H1 (cell line): ENCODE results near the gene SEMA5B. TPM values are rescaled to one million over a fixed set of nuclear protein-coding genes. Genes with fewer than 3 reads are reported as not detected.

ENCODE experiments used
- CTCF ChIA-PET: fragments of 300-600 bp; sonication (Branson Sonifier 250); formaldehyde crosslinking; loops from one replicate; lab custom pipeline; 2021; ENCODE audit not compliant: partially characterized antibody; lab: Charles Lee
- POLR2A ChIA-PET: fragments of 300-600 bp; sonication (Branson Sonifier 250); formaldehyde crosslinking; loops from one replicate; lab custom pipeline; 2021; ENCODE audit warnings: inconsistent platforms; ENCODE audit not compliant: partially characterized antibody; lab: Charles Lee
- DNase-seq, 2 experiments: peaks; one replicate each; pipeline versions ENCODE4 v3.0.0 to v3.0.0-alpha.2; 2010 to 2022; ENCODE audit warnings: low spot score in 2 of 2, low read depth in 1 of 2, mixed read lengths in 1 of 2
- FAIRE-seq: peaks from 2 replicates; lab custom pipeline; 2011; peaks lifted over from hg19 to GRCh38; lab: Jason Lieb, UNC
- H2AFZ ChIP-seq: 2 replicates; pipeline ENCODE4 v1.8.1; 2012; ENCODE audit warnings: low read length, inconsistent platforms
- H2AK5ac ChIP-seq: 2 replicates; pipeline ENCODE4 v1.6.1; 2013; ENCODE audit warnings: low read depth, low read length
- H2BK120ac ChIP-seq: replicated peaks from 2 replicates; pipeline ENCODE3; 2013; ENCODE audit warnings: low read depth, low read length, inconsistent platforms
- H2BK12ac ChIP-seq: 2 replicates; pipeline ENCODE4 v1.6.1; 2013; ENCODE audit warnings: low read depth, low read length
- H2BK15ac ChIP-seq: 2 replicates; pipeline ENCODE4 v1.6.1; 2013; ENCODE audit warnings: low read length
- H2BK20ac ChIP-seq: 2 replicates; pipeline ENCODE4 v1.6.1; 2013; ENCODE audit warnings: low read length
- H2BK5ac ChIP-seq: 2 replicates; pipeline ENCODE4 v1.6.1; 2013; ENCODE audit warnings: low read depth, low read length
- H3K14ac ChIP-seq: 2 replicates; pipeline ENCODE4 v1.6.1; 2013; ENCODE audit warnings: inconsistent platforms; ENCODE audit not compliant: insufficient read length
- H3K18ac ChIP-seq: 2 replicates; pipeline ENCODE4 v1.6.1; 2013; ENCODE audit warnings: low read length; ENCODE audit errors: extremely low read depth
- H3K23ac ChIP-seq: 2 replicates; pipeline ENCODE4 v1.6.1; 2013; ENCODE audit warnings: inconsistent platforms; ENCODE audit not compliant: insufficient read length
- H3K23me2 ChIP-seq: 2 replicates; pipeline ENCODE4 v1.6.1; 2013; ENCODE audit warnings: low read depth, low read length
- H3K27ac ChIP-seq: 2 replicates; pipeline ENCODE4 v1.6.1; 2011; ENCODE audit warnings: low read depth, low read length, inconsistent platforms
- H3K27me3 ChIP-seq, 4 experiments: replicated peaks in 1 of 4; 1 replicate in 1 of 4; 2 replicates in 3 of 4; pipeline versions ENCODE4 v1.6.1 to v1.8.1; 2011 to 2013; ENCODE audit warnings: low read length in 3 of 4, mild to moderate bottlenecking in 3 of 4, inconsistent platforms in 2 of 4, mixed read lengths in 2 of 4, moderate library complexity in 1 of 4; ENCODE audit not compliant: control insufficient read depth in 3 of 4, insufficient read depth in 3 of 4; ENCODE audit errors: extremely low read depth in 1 of 4
- H3K36me3 ChIP-seq, 4 experiments: 2 replicates each; pipeline versions ENCODE4 v1.6.1 to v1.8.1; 2011 to 2013; ENCODE audit warnings: mild to moderate bottlenecking in 4 of 4, low read length in 3 of 4, moderate library complexity in 2 of 4, control low read depth in 1 of 4, inconsistent platforms in 1 of 4; ENCODE audit not compliant: insufficient read depth in 4 of 4, control insufficient read depth in 2 of 4
- H3K4ac ChIP-seq: replicated peaks from 2 replicates; pipeline ENCODE3; 2013; ENCODE audit warnings: low read length, low read depth, mixed read lengths, inconsistent platforms; ENCODE audit not compliant: insufficient read length
- H3K4me1 ChIP-seq, 4 experiments: replicated peaks in 1 of 4; 1 replicate in 1 of 4; 2 replicates in 3 of 4; pipeline versions ENCODE4 v1.6.1 to v1.8.1; 2011 to 2013; ENCODE audit warnings: low read length in 3 of 4, inconsistent platforms in 2 of 4, mixed read lengths in 1 of 4; ENCODE audit not compliant: insufficient read depth in 4 of 4, control insufficient read depth in 3 of 4
- H3K4me2 ChIP-seq, 2 experiments: 2 replicates each; pipeline versions ENCODE4 v1.6.1 to v1.8.1; 2011 to 2013; ENCODE audit warnings: low read depth in 2 of 2, low read length in 2 of 2, control low read depth in 1 of 2, inconsistent platforms in 1 of 2, mild to moderate bottlenecking in 1 of 2; ENCODE audit not compliant: insufficient read depth in 1 of 2
- H3K4me3 ChIP-seq, 4 experiments: fragments of 200-600, 300-600 bp in 1 of 4; sonication (generic), shearing (Covaris generic), sonication (Bioruptor Twin) in 1 of 4; 2 replicates each; pipeline versions ENCODE4 v1.5.1 to v1.8.1; 2011 to 2016; ENCODE audit warnings: low read length in 4 of 4, low read depth in 3 of 4, control low read depth in 2 of 4, inconsistent platforms in 2 of 4, mild to moderate bottlenecking in 2 of 4, mixed read lengths in 1 of 4, moderate library complexity in 1 of 4; ENCODE audit not compliant: insufficient read depth in 2 of 4; ENCODE audit errors: extremely low read depth in 1 of 4
- H3K56ac ChIP-seq: replicated peaks from 2 replicates; pipeline ENCODE3; 2013; ENCODE audit warnings: low read depth, mild to moderate bottlenecking, mixed read lengths, low read length, inconsistent platforms; ENCODE audit not compliant: insufficient read length
- H3K79me1 ChIP-seq: 2 replicates; pipeline ENCODE4 v1.6.1; 2013; ENCODE audit warnings: low read depth, low read length, control low read depth
- H3K79me2 ChIP-seq, 2 experiments: 2 replicates each; pipeline versions ENCODE4 v1.6.1 to v1.8.1; 2012 to 2013; ENCODE audit warnings: low read length in 2 of 2, mild to moderate bottlenecking in 2 of 2, inconsistent platforms in 1 of 2; ENCODE audit not compliant: insufficient read depth in 2 of 2, control insufficient read depth in 1 of 2
- H3K9ac ChIP-seq, 4 experiments: replicated peaks in 1 of 4; 1 replicate in 1 of 4; 2 replicates in 3 of 4; pipeline versions ENCODE4 v1.6.1 to v1.8.1; 2011 to 2013; ENCODE audit warnings: low read depth in 3 of 4, low read length in 3 of 4, control low read depth in 2 of 4, mild to moderate bottlenecking in 2 of 4, moderate library complexity in 2 of 4, inconsistent platforms in 1 of 4; ENCODE audit errors: extremely low read depth in 1 of 4
- H3K9me3 ChIP-seq, 2 experiments: 2 replicates each; pipeline versions ENCODE4 v1.6.1 to v1.8.1; 2012 to 2013; ENCODE audit warnings: mild to moderate bottlenecking in 2 of 2, moderate library complexity in 2 of 2, control low read depth in 1 of 2, inconsistent platforms in 1 of 2, low read depth in 1 of 2, low read length in 1 of 2, mixed read lengths in 1 of 2; ENCODE audit not compliant: insufficient read depth in 2 of 2
- H4K20me1 ChIP-seq, 2 experiments: replicated peaks in 1 of 2; 2 replicates each; pipeline versions ENCODE3 to v1.8.1; 2011 to 2013; ENCODE audit warnings: inconsistent platforms in 2 of 2, low read length in 2 of 2, mild to moderate bottlenecking in 1 of 2; ENCODE audit not compliant: insufficient read depth in 2 of 2, control insufficient read depth in 1 of 2
- H4K5ac ChIP-seq: 2 replicates; pipeline ENCODE4 v1.6.1; 2013; ENCODE audit warnings: low read length, low read depth, mixed read lengths, inconsistent platforms; ENCODE audit not compliant: insufficient read length
- H4K8ac ChIP-seq: 2 replicates; pipeline ENCODE4 v1.8.0; 2013; ENCODE audit warnings: mild to moderate bottlenecking, moderate library complexity, low read length, inconsistent platforms; ENCODE audit not compliant: insufficient read depth; ENCODE audit errors: extremely low read depth
- H4K91ac ChIP-seq: replicated peaks from 2 replicates; pipeline ENCODE3; 2013; ENCODE audit warnings: low read length, mixed read lengths, inconsistent platforms; ENCODE audit not compliant: insufficient read length
- ATF2 ChIP-seq: IDR thresholded peaks from 2 replicates; pipeline ENCODE4 v1.6.1; 2012; ENCODE audit warnings: low read length, inconsistent platforms
- ATF3 ChIP-seq: IDR thresholded peaks from 2 replicates; pipeline ENCODE4 v1.6.1; 2011; ENCODE audit warnings: low read depth, mild to moderate bottlenecking, low read length; ENCODE audit not compliant: insufficient read depth
- CBX8 ChIP-seq: fragments of 300-800, 300-1000 bp; sonication (generic); IDR thresholded peaks from 2 replicates; pipeline ENCODE4 v1.7.1; 2016; ENCODE audit warnings: low read depth, low read length, borderline replicate concordance
- JUND ChIP-seq: IDR thresholded peaks from 2 replicates; pipeline ENCODE4 v1.6.1; 2011; ENCODE audit warnings: mild to moderate bottlenecking, improper control_type of control experiment, low read length
- PHF8 ChIP-seq: fragments of 200-600 bp; sonication (generic); conservative IDR thresholded peaks from 2 replicates; pipeline ENCODE4 v1.7.1; 2012; ENCODE audit warnings: low read depth, mild to moderate bottlenecking, inconsistent platforms, low read length, moderate library complexity
- POU5F1 ChIP-seq: IDR thresholded peaks from 2 replicates; pipeline ENCODE4 v1.6.1; 2011; ENCODE audit warnings: low read depth, mild to moderate bottlenecking, low read length, moderate library complexity
- SP1 ChIP-seq: IDR thresholded peaks from 2 replicates; pipeline ENCODE4 v1.6.1; 2011; ENCODE audit warnings: low read depth, low read length
- SRF ChIP-seq: IDR thresholded peaks from 2 replicates; pipeline ENCODE4 v1.6.1; 2011; ENCODE audit warnings: mild to moderate bottlenecking, low read depth, low read length, moderate library complexity
- WGBS, 2 experiments: shearing (Covaris generic) in 1 of 2; methylation state at CpG; one replicate each; pipeline versions ENCODE4 v1.1.6 to v1.1.7; 2013 to 2015; ENCODE audit warnings: low lambda C conversion rate in 2 of 2, mixed read lengths in 2 of 2, inconsistent platforms in 1 of 2, low coverage in 1 of 2, missing lambda C conversion rate in 1 of 2; ENCODE audit not compliant: insufficient replicate concordance in 2 of 2, insufficient coverage in 1 of 2, insufficient read length in 1 of 2; ENCODE audit errors: extremely low coverage in 1 of 2, missing lambda C conversion rate in 1 of 2; 5-methylcytosine and 5-hydroxymethylcytosine counted together
- polyA plus RNA-seq, 7 experiments: library from polyadenylated mRNA; depleted of rRNA in 3 of 7; stranded (reverse) in 5 of 7; unstranded in 2 of 7; fragments of >200 nt in 5 of 7; fragments of 200-250 nt in 2 of 7; gene quantifications; 1 replicate in 5 of 7; 2 replicates in 1 of 7; 4 replicates in 1 of 7; pipeline versions ENCODE4 v1.2.1 to v1.2.3, GENCODE V29; 2011 to 2013; ENCODE audit warnings: missing spikeins in 2 of 7, mixed read lengths in 2 of 7
- total RNA-seq: library from RNA; stranded (reverse); fragmentation: NEBNext Ultra II Directional; extraction: Animal tissue kit (Norgen Biotek cat#: 25700); gene quantifications from 2 replicates; pipeline ENCODE4 v1.2.1, GENCODE V29; 2021

SEMA5B gene
- total and polyA plus RNA-seq, 2 of the 8 experiments (the other 6 are each of a cell fraction or from before 2014, with no cell fraction given) = 13.1 to 22.4 TPM

- H2AK5ac ChIP-seq = no peak overlapping the region
- no peak overlapping the region for H3K14ac ChIP-seq
- DNase-seq = no peak
- H3K4ac ChIP-seq = no peak overlapping the region
- CTCF ChIA-PET = interaction anchor here (0.7 to 3.8 kb wide), 17 partner anchors 9 to 490 kb away, joined by 3 to 34 read pairs (median 4); no protein-coding TSS in a partner anchor
- H3K4me3 ChIP-seq = peak overlapping the region in 1 of 4 experiments; percentile 39; a peak in 1 of 8 replicates
- no peak overlapping the region for H4K5ac ChIP-seq
- POLR2A ChIA-PET = interaction anchor here (0.7 to 2.0 kb wide), 3 partner anchors 19 to 55 kb away, joined by 3 to 5 read pairs (median 5); no protein-coding TSS in a partner anchor
- no peak overlapping the region; the same call in 1 of the 2 replicates for H2BK12ac ChIP-seq
- no peak overlapping the region; the same call in 1 of the 2 replicates for H3K18ac ChIP-seq
- 73% methylated on average over 3 of the region's 3 CpGs; no CpG with 5 or more reads in 1 of the 2 experiments for WGBS, 2 experiments
- no peak overlapping the region for H3K56ac ChIP-seq
- H2BK5ac ChIP-seq = peak overlapping the region; percentile 6; the same call in 1 of the 2 replicates
- H3K79me1 ChIP-seq = no peaks in the 10 kb centered on the region
- H2BK120ac ChIP-seq = no peak overlapping the region
- no peak for FAIRE-seq
- H3K23ac ChIP-seq = no peak overlapping the region
- H3K23me2 ChIP-seq = peaks cover 2% of the 10 kb centered on the region; the same call in 1 of the 2 replicates
- no peak overlapping the region for H2AFZ ChIP-seq
- H2BK20ac ChIP-seq = no peak overlapping the region
- H2BK15ac ChIP-seq = no peak overlapping the region; the same call in 1 of the 2 replicates
- H3K79me2 ChIP-seq = peaks cover 0 to 29% of the 10 kb centered on the region in 2 experiments; a peak in 2 of 4 replicates
- no peaks in the 10 kb centered on the region for H3K36me3 ChIP-seq
- peaks cover 0 to 11% (median 4%) of the 10 kb centered on the region in 4 experiments; a peak in 4 of 7 replicates for H3K27me3 ChIP-seq
- H3K9ac ChIP-seq = no peak overlapping the region
- peaks cover 15 to 37% (median 25%) of the 10 kb centered on the region in 4 experiments; a peak in 6 of 7 replicates for H3K4me1 ChIP-seq
- H3K4me2 ChIP-seq = peak overlapping the region; percentile 59 to 63; a peak in 3 of 4 replicates
- no peak overlapping the region; the same call in 1 of the 2 replicates for H3K27ac ChIP-seq
- H4K20me1 ChIP-seq = peaks cover 0 to 1% of the 10 kb centered on the region in 2 experiments
- no peak overlapping the region for H4K91ac ChIP-seq
- no peaks in the 10 kb centered on the region for H3K9me3 ChIP-seq
- H4K8ac ChIP-seq = no peak overlapping the region
- TF ChIP-seq ATF3 = no peak
- no peak for TF ChIP-seq POU5F1
- no peak for TF ChIP-seq SP1
- no peak for TF ChIP-seq CBX8
- no peak for TF ChIP-seq PHF8
- no peak for TF ChIP-seq JUND
- no peak for TF ChIP-seq SRF
- TF ChIP-seq ATF2 = no peak
These were observed 6.9 kb downstream of the SEMA5B start for GRCh38 chr3:123020709-123021108.
